GM12892 (cell line): ENCODE data around the gene GRK1.

Experiments used
- POLR2A ChIP-seq: IDR thresholded peaks from 2 replicates; pipeline ENCODE4 v1.6.1; 2011; ENCODE audit warnings: low read depth, low read length, control low read depth
- POLR2AphosphoS5 ChIP-seq: IDR thresholded peaks from 2 replicates; pipeline ENCODE4 v1.6.1; 2011; ENCODE audit warnings: low read depth, low read length, control low read depth
- TAF1 ChIP-seq: IDR thresholded peaks from 2 replicates; pipeline ENCODE4 v1.6.1; 2011; ENCODE audit warnings: low read depth, mild to moderate bottlenecking, control low read depth, low read length, borderline replicate concordance

- TF ChIP-seq POLR2A: no peak
- no peak for TF ChIP-seq TAF1
- no peak for TF ChIP-seq POLR2AphosphoS5
Measured at GRCh38 chr13:113740661-113741060, 73.6 kb downstream of the GRK1 start.
